ENCODE results near the gene EAPP.

GRCh38 chr14:34489324-34489723 lies 50.2 kb downstream of the EAPP start:
- TF ChIP-seq CTCF (IDR thresholded peaks at IDR 0.05) (no peak), POLR2A (IDR thresholded peaks at IDR 0.05) (no peak)
